ENCODE measurements around the gene DAGLB.
"Not testable (repeated sequence)": the region's sequence is repeated elsewhere in the genome, so short reads cannot be mapped to it uniquely, and the experiment has no call there.

Gene DAGLB

GRCh38 chr7:6460303-6460702 lies 12.5 kb upstream of the DAGLB start:
- DNase-seq = no peak

- not testable (repeated sequence) for DNase-seq
Observed at GRCh38 chr7:6458676-6459075, 10.9 kb upstream of the DAGLB start.

- DNase-seq = no peak
Observed at GRCh38 chr7:6453734-6454133, 6.0 kb upstream of the DAGLB start.

- DNase-seq = no peak
Observed at GRCh38 chr7:6451224-6451705, 3.5 kb upstream of the DAGLB start.

- not testable (repeated sequence) for DNase-seq
Observed at GRCh38 chr7:6450591-6450990, 2.8 kb upstream of the DAGLB start.

DNA sequence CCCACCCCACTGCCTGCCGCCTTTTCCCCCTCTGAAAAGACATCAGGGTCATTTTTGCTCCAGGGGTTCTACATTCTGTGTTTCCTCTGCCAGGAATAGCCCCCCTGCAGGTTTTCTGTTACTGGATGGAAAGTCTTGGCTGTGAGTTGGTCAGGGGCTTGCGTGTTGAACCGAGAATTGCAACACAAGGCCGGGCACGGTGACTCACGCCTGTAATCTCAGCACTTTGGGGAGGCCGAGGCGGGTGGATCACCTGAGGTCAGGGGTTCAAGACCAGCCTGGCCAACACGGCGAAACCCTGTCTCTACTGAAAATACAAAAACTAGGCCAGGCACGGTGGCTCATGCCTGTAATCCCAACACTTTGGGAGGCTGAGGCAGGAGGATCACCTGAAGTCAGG lies 2.1 kb upstream of the DAGLB start:
- not testable (repeated sequence) for DNase-seq

DNA sequence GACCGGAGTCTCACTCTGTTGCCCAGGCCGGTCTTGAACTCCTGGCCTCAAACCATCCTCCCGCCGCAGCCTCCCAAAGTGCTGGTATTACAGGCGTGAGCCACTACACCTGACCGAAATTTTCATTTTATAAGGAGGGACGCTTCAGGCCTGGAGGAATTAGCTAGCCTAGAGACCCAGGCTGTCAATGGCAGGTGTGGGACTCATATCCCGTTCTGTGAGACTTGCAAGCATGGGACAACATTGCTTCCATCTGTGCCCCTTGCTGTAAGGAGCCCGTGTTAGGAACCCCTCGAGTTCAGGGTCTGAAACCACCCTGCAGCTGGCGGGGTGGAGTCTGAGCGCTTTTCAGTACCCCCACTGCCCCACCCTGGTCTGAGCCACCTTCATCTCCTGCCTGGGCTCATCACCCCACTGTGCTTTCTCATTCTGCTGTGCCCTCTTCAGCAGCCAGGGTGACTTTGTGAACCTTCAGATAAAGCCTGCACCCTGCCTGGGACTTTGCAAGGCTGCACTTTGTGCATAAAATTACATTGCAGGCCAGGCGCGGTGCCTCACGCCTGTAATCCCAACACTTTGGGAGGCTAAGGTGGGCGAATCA lies 1.3 kb upstream of the DAGLB start:
- no peak for DNase-seq

DNA sequence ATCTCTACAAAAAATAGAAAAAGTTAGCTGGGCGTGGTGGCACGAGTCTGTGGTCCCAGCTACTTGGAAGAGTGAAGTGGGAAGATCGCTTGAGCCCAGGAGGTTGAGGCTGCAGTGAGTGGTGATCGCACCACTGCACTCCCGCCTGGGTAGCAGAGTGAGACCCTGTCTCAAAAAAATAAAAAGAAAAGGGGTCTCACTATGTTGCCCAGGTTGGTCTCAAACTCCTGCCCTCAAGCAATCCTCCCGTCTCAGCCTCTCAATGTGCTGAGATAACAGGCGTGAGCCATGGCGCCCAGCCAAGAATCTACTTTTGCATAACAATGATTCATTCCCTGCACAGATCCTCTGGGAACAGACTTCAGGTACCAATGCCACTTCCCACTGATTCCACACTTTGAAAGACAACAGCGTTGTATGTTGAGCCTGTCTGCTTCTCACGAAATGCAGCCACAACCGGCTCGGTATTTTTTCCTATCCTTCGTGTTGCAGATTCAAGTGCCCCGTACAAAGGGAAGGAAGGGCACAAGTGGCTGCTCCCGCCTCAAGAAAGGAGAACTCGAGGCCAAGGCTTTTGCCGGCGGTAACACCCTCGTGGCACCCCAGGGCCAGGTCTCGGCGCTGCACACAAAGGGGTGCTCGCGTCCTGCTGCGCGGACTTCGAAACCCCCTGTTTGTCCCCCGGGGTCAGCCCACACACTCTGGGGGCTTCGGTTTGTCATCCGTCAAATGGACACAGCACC lies 745 bp downstream of the DAGLB start:
- peak; percentile 10 for DNase-seq

DNA sequence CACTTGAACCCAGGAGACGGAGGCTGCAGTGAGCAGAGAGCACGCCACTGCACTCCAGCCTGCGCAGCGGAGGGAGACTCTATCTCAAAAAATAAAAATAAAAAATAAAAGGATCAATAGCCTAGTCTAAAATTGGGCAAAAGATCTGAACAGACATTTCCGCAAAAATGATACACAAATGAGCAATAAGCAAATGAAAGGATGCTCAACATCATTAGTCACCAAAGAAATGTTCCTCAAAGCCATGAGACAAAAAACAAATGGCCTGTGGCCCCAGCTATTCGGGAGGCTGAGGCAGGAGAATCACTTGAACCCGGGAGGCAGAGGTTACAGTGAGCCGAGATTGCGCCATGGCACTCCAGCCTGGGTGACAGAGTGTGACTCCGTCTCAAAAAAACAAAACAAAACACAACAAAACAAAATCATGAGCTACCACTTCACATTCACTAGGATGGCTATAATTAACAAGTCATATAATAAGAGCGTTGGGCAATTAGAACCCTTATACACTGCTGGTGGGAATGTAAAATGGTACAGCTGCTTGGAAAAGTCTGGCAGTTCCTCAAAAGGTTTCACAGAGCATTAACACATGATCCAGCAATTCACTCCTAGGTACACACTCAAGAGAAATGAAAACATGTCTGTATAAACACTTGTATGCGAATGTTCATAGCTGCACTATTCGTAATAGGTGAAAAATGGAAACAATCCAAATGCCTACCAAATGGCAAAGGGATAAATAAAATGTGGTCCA lies 3.1 kb downstream of the DAGLB start:
- no peak for DNase-seq

- DNase-seq = no peak
Observed at GRCh38 chr7:6443372-6443941, 4.3 kb downstream of the DAGLB start.

DNA sequence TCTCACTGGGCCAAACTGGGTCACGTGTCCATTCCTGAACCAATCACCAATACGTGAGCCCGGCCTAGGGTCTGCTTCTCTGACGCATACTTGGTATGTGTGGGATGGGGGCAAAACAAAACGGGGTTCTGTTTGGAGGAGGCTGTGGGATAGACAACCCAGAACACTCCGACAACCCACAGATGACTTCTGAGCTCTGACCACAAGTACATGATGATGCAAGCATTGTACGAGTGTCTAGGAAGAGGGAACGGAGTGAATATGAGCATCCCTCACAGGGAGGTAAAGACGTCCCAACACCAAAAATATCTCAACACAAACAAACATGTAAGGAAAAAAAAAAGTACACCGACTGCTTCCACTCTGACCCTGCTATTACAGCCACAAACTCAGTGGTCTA lies 5.6 kb downstream of the DAGLB start:
- DNase-seq = no peak

DNA sequence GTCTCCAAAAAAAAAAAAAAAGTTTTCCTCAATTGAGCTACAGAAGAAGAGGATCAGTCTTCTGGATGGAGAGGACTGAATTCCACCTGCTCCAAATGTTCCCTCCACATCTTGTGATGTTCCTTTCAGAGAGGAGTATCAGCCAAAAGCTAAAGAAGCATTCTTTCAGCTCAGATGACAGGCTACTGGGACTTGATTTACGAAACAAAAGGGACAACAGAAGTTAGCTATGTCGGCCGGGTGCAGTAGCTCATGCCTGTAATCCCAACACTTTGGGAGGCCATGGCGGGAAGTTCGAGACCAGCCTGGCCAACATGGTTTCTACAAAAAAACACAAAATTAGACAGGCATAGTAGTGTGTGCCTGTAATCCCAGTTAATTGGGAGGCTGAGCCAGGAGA lies 7.4 kb downstream of the DAGLB start:
- DNase-seq = no peak

GRCh38 chr7:6438427-6438826 lies 9.3 kb downstream of the DAGLB start:
- DNase-seq = no peak

GRCh38 chr7:6437251-6437650 lies 10.5 kb downstream of the DAGLB start:
- no peak for DNase-seq

- no peak for DNase-seq
Observed at GRCh38 chr7:6436385-6436685, 11.4 kb downstream of the DAGLB start.

DNA sequence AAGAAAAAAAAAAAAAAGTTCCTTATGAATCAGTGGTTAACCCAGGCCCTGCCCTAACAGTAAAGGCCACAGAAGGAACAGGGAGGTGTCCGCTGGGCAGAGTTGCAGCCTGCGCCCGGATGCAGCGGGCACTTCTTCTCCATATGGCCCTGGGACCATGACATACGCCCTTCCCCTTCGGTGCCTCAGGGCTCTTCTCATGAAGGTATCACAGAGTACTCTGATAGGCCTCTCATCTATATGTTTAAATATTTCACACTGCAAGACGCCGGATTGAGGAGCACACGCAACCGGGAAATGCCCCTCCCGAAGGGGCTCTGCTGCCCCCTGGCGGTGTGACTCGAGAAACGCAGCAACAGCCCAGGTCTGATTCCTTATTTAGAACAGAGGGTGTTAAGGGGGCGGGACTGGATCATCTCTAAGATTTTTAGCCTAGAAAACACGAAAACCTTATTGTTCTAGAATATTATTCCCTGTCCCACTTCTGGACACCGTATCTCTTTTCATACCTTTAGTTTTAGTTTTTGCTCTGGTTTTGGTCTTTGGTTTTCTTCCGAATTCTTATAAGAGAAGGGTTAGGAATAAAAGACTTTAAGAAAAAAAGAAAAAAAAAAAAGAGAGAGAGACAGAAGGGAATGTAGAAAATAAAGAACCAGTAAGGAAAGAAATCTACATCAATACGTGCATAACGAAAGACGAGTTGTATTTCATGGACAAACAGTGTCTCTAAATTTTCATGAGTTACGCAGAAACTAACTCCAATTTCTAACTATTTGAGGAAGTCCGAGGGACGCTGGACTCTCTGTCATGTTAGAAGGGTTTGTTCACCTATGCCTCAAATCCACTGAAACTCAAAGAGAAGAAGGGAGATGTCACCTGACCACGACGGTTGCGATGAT lies 12.0 kb downstream of the DAGLB start:
- DNase-seq = peak; percentile 86

- DNase-seq = no peak
Observed at GRCh38 chr7:6433784-6434615, 13.8 kb downstream of the DAGLB start.

- no peak for DNase-seq
Observed at GRCh38 chr7:6432781-6433180, 15.0 kb downstream of the DAGLB start.

GRCh38 chr7:6430974-6431373 lies 16.8 kb downstream of the DAGLB start:
- DNase-seq = no peak

DNA sequence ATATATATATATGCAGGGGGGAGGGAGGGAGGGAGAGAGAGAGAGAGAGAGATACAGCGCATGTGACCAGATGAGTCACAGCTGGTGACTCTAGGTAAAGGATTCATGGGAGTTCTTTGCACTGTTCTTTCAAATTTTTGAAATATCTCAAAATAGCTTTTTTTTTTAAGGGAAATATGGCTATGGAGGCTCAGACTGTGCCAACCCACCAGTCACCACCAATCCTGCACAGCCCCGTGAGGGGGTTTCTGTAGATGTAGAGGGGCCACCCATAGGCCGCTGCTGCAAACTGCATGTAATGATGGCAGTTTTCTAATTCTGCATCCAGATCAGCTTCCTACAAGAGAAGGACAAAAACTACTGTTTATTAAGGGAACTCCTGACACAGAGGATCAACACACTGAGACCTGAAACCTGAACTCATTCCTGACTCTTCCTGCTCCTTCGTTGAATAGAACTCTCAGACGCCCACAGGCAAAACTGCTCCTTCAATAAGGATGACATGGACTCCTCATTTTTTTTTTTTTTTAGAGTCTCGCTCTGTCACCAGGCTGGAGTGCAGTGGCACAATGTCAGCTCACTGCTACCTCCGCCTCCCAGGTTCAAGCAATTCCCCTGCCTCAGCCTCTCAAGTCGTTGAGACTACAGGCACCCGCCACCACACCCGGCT lies 17.3 kb downstream of the DAGLB start:
- no peak for DNase-seq

DNA sequence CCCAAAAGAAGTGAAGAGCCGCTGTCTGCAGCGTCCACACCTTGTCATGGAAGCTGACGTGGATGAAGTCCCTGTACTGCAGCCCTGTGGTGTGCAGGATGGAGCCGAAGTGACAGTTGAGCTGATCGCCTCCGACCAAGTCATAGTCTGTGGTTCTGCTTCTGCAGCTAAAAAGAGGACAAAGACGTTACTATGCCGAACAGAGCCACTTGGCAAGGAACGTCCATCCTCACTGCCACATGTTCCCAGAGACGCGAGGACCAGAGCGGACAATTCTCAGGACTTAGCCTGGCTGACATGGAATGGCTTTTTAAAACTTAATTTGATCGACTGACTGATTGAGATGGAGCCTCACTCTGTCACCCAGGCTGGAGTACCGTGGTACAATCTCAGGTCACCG lies 21.8 kb downstream of the DAGLB start:
- DNase-seq = no peak

Data from activated gamma-delta T cell treated with Interleukin-2 at 50 U/mL for 16 hours (primary cell).